HepG2 (cell line): ENCODE data around the gene HAPLN2. TPM values are rescaled to one million over a fixed set of nuclear protein-coding genes. Genes with fewer than 3 reads are reported as not detected.
A peak's percentile ranks its signal among the peaks of the same experiment; 100 is the strongest.

Experiments used
- CCAR2 ChIP-seq: fragments of 200-400 bp; formaldehyde crosslinking; optimal IDR thresholded peaks from 2 replicates; pipeline ENCODE3; 2018; ENCODE audit warnings: low read depth, mild to moderate bottlenecking, low read length, moderate library complexity
- NFKB2 ChIP-seq: sonication (generic); formaldehyde crosslinking; IDR thresholded peaks from 2 replicates; pipeline ENCODE4 v1.4.0; 2020; ENCODE audit warnings: missing genetic modification reagents, borderline replicate concordance
- RAD21 ChIP-seq: fragments of 450-650 bp; formaldehyde crosslinking; IDR thresholded peaks from 2 replicates; pipeline ENCODE4 v1.5.0; 2020; ENCODE audit warnings: mild to moderate bottlenecking
- SCMH1 ChIP-seq: sonication (generic); formaldehyde crosslinking; IDR thresholded peaks from 2 replicates; pipeline ENCODE4 v1.9.0; 2021; ENCODE audit warnings: missing genetic modification reagents, mild to moderate bottlenecking, borderline replicate concordance
- SOX5 ChIP-seq: IDR thresholded peaks from 2 replicates; pipeline ENCODE4 v1.6.1; 2016; ENCODE audit warnings: borderline replicate concordance
- TBP ChIP-seq: sonication (generic); formaldehyde crosslinking; IDR thresholded peaks from 2 replicates; pipeline ENCODE4 v1.5.0; 2020; ENCODE audit warnings: missing genetic modification reagents
- U2AF2 ChIP-seq: fragments of 200-400 bp; formaldehyde crosslinking; IDR thresholded peaks from 2 replicates; pipeline ENCODE4 v1.6.1; 2017; ENCODE audit warnings: low read depth, mild to moderate bottlenecking, low read length
- ZFP41 ChIP-seq: sonication (generic); formaldehyde crosslinking; IDR thresholded peaks from 2 replicates; pipeline ENCODE4 v1.4.0; 2020; ENCODE audit warnings: mild to moderate bottlenecking, missing genetic modification reagents, borderline replicate concordance
- ZFP62 ChIP-seq: sonication (generic); formaldehyde crosslinking; IDR thresholded peaks from 2 replicates; pipeline ENCODE4 v1.4.0; 2020; ENCODE audit warnings: missing genetic modification reagents
- ZNF180 ChIP-seq: sonication (generic); formaldehyde crosslinking; IDR thresholded peaks from 2 replicates; pipeline ENCODE4 v1.4.0; 2020; ENCODE audit warnings: low read depth, missing genetic modification reagents, borderline replicate concordance
- ZNF296 ChIP-seq: sonication (generic); formaldehyde crosslinking; conservative IDR thresholded peaks from 2 replicates; pipeline ENCODE4 v1.5.0; 2020; ENCODE audit warnings: mild to moderate bottlenecking, missing genetic modification reagents
- ZNF713 ChIP-seq: sonication (generic); formaldehyde crosslinking; IDR thresholded peaks from 2 replicates; pipeline ENCODE4 v1.4.0; 2020; ENCODE audit warnings: mild to moderate bottlenecking, missing genetic modification reagents
- polyA plus RNA-seq, 8 experiments: library from polyadenylated mRNA; depleted of rRNA in 3 of 8; stranded (reverse) in 7 of 8; unstranded in 1 of 8; fragments of >200 nt; fragmentation: Illumina TruSeq in 4 of 8; extraction: Trizol in 4 of 8; gene quantifications; 2 replicates each; pipeline versions ENCODE4 v1.2.1 to v1.2.3, GENCODE V29; 2011 to 2016; ENCODE audit warnings: low read depth in 4 of 8, missing spikeins in 1 of 8, mixed read lengths in 1 of 8; ENCODE audit not compliant: insufficient read depth in 1 of 8
- total RNA-seq, 5 experiments: library from RNA; depleted of rRNA; stranded (reverse); fragments of >200 nt; fragmentation: Illumina TruSeq; extraction: Trizol; gene quantifications; 2 replicates each; pipeline ENCODE4 v1.2.3, GENCODE V29; 2016; ENCODE audit warnings: low read depth in 1 of 5
- TF ChIP-seq, protein P1 (sequence below): sonication (generic); formaldehyde crosslinking; IDR thresholded peaks from 2 replicates; pipeline ENCODE4 v1.4.0; 2020; ENCODE audit warnings: low read depth, missing genetic modification reagents
- TF ChIP-seq, protein P2 (sequence below): sonication (generic); formaldehyde crosslinking; IDR thresholded peaks from 2 replicates; pipeline ENCODE4 v1.5.0; 2020; ENCODE audit warnings: missing genetic modification reagents
- TF ChIP-seq, protein P3 (sequence below): sonication (generic); formaldehyde crosslinking; IDR thresholded peaks from 2 replicates; pipeline ENCODE4; 2020; ENCODE audit warnings: missing genetic modification reagents, mild to moderate bottlenecking, borderline replicate concordance
- TF ChIP-seq, protein P4 (sequence below): sonication (generic); formaldehyde crosslinking; IDR thresholded peaks from 2 replicates; pipeline ENCODE4 v1.5.0; 2020; ENCODE audit warnings: missing genetic modification reagents

The HAPLN2 gene
- total and polyA plus RNA-seq, 2 of the 13 experiments (the other 11 are each of a cell fraction or from before 2014, with no cell fraction given), result not detected

DNA sequence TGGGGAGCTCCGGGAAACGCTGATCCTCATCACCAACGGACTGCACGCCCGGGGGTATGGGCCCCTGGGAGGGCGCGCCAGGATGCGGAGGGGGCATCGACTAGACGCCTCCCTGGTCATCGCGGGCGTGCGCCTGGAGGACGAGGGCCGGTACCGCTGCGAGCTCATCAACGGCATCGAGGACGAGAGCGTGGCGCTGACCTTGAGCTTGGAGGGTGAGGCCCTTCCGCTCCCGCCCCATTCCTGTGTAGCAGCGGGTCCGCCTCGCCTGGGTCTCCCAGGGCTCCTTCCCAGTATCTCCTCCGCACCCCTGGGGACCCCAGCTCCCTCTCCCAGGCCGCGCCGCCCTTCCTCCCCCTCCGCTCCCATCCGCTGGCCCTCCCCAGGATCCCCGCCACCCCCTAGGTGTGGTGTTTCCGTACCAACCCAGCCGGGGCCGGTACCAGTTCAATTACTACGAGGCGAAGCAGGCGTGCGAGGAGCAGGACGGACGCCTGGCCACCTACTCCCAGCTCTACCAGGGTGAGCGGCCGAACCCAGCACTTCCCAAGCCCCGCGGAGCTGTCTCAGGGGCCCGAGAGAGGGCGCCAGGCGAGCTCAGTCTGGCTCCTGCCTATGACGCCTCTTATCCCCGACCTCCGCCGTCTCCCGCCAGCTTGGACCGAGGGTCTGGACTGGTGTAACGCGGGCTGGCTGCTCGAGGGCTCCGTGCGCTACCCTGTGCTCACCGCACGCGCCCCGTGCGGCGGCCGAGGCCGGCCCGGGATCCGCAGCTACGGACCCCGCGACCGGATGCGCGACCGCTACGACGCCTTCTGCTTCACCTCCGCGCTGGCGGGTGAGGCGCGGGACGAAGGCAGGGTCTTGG is 5.0 kb downstream of the HAPLN2 start (continued):
- TF ChIP-seq ZFP62 (CRISPR knock-in tag) (no peak), TBP (no peak), ZNF296 (CRISPR knock-in tag) (no peak), SOX5 (CRISPR knock-in tag) (no peak), ZNF180 (CRISPR knock-in tag) (no peak), NFKB2 (CRISPR knock-in tag) (no peak), ZFP41 (CRISPR knock-in tag) (no peak), ZNF713 (CRISPR knock-in tag) (no peak), CCAR2 (no peak), U2AF2 (no peak), SCMH1 (CRISPR knock-in tag) (no peak), RAD21 (0 out of 2 replicates have a peak, but pooled peaks have one; percentile 11)
- TF ChIP-seq, protein P1, sequence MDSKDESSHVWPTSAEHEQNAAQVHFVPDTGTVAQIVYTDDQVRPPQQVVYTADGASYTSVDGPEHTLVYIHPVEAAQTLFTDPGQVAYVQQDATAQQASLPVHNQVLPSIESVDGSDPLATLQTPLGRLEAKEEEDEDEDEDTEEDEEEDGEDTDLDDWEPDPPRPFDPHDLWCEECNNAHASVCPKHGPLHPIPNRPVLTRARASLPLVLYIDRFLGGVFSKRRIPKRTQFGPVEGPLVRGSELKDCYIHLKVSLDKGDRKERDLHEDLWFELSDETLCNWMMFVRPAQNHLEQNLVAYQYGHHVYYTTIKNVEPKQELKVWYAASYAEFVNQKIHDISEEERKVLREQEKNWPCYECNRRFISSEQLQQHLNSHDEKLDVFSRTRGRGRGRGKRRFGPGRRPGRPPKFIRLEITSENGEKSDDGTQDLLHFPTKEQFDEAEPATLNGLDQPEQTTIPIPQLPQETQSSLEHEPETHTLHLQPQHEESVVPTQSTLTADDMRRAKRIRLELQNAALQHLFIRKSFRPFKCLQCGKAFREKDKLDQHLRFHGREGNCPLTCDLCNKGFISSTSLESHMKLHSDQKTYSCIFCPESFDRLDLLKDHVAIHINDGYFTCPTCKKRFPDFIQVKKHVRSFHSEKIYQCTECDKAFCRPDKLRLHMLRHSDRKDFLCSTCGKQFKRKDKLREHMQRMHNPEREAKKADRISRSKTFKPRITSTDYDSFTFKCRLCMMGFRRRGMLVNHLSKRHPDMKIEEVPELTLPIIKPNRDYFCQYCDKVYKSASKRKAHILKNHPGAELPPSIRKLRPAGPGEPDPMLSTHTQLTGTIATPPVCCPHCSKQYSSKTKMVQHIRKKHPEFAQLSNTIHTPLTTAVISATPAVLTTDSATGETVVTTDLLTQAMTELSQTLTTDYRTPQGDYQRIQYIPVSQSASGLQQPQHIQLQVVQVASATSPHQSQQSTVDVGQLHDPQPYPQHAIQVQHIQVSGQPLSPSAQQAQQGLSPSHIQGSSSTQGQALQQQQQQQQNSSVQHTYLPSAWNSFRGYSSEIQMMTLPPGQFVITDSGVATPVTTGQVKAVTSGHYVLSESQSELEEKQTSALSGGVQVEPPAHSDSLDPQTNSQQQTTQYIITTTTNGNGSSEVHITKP (CRISPR knock-in tag), result no peak
- TF ChIP-seq, protein P2, sequence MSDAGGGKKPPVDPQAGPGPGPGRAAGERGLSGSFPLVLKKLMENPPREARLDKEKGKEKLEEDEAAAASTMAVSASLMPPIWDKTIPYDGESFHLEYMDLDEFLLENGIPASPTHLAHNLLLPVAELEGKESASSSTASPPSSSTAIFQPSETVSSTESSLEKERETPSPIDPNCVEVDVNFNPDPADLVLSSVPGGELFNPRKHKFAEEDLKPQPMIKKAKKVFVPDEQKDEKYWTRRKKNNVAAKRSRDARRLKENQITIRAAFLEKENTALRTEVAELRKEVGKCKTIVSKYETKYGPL (CRISPR knock-in tag), result no peak
- TF ChIP-seq, protein P3, sequence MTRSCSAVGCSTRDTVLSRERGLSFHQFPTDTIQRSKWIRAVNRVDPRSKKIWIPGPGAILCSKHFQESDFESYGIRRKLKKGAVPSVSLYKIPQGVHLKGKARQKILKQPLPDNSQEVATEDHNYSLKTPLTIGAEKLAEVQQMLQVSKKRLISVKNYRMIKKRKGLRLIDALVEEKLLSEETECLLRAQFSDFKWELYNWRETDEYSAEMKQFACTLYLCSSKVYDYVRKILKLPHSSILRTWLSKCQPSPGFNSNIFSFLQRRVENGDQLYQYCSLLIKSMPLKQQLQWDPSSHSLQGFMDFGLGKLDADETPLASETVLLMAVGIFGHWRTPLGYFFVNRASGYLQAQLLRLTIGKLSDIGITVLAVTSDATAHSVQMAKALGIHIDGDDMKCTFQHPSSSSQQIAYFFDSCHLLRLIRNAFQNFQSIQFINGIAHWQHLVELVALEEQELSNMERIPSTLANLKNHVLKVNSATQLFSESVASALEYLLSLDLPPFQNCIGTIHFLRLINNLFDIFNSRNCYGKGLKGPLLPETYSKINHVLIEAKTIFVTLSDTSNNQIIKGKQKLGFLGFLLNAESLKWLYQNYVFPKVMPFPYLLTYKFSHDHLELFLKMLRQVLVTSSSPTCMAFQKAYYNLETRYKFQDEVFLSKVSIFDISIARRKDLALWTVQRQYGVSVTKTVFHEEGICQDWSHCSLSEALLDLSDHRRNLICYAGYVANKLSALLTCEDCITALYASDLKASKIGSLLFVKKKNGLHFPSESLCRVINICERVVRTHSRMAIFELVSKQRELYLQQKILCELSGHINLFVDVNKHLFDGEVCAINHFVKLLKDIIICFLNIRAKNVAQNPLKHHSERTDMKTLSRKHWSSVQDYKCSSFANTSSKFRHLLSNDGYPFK (CRISPR knock-in tag), result no peak
- TF ChIP-seq, protein P4, sequence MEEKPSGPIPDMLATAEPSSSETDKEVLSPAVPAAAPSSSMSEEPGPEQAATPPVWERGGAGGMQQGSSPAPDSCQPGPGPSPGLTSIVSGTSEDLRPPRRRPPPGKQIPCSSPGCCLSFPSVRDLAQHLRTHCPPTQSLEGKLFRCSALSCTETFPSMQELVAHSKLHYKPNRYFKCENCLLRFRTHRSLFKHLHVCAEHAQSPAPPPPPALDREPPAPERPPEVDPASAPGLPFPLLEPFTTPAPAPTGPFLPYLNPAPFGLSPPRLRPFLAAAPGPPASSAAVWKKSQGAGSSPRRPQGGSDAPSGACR (CRISPR knock-in tag), result no peak
